Measurements from ENCODE around the gene ARHGAP26.

Gene ARHGAP26

DNA sequence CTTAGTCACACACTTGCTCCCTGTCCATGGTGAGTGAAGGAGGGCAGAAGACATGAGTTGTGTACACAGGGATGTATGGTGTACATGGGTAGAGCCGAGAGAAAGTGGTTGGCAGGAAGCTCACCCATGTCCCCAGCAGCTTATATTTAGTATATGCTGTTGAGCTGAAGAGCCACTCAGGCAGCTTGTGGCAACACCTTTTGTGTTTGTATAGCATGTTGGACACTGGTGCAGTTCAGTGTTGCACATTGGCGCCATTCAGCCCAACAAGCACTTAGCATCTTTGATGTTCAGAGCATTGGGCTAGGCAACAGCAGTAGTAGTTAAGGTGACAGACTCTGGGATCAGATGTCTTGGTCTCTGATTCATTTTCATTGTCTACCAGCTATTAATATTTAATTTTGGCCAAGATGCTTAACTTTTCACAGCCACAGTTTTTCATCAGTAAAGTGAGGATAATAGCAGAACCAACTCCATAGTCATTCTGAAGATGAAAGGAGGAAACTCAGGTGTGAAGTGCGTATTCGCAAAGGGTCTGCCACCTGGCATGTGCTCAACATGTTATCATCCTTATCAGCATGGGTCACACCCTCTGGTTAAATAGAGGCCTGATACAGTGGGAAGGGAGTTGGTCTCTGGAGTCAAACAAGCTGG is 448.5 kb downstream of the ARHGAP26 start:
- DNase-seq, result no peak

DNA sequence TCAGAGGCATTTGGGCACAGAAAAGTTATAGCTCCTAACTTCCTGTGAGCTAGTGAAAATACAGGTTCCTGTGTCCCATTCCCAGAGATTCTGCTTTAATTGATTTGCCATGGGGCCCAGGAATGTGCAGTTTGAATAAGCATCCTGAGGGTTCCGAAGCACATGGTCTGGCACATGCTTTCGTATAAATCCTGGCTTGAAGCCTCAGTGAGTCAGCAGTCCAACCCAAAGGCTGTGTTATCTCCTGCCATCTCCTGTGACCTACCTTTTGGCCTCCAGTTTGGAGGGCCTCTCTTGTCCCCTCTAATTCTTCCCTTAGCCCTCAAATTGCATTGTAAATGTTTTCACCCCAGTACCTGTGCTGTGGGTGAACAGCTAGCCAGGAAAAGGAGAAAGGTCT is 449.5 kb downstream of the ARHGAP26 start:
- DNase-seq, result no peak

- no peak for DNase-seq
These were observed 450.6 kb downstream of the ARHGAP26 start for GRCh38 chr5:143220748-143221251.

DNA sequence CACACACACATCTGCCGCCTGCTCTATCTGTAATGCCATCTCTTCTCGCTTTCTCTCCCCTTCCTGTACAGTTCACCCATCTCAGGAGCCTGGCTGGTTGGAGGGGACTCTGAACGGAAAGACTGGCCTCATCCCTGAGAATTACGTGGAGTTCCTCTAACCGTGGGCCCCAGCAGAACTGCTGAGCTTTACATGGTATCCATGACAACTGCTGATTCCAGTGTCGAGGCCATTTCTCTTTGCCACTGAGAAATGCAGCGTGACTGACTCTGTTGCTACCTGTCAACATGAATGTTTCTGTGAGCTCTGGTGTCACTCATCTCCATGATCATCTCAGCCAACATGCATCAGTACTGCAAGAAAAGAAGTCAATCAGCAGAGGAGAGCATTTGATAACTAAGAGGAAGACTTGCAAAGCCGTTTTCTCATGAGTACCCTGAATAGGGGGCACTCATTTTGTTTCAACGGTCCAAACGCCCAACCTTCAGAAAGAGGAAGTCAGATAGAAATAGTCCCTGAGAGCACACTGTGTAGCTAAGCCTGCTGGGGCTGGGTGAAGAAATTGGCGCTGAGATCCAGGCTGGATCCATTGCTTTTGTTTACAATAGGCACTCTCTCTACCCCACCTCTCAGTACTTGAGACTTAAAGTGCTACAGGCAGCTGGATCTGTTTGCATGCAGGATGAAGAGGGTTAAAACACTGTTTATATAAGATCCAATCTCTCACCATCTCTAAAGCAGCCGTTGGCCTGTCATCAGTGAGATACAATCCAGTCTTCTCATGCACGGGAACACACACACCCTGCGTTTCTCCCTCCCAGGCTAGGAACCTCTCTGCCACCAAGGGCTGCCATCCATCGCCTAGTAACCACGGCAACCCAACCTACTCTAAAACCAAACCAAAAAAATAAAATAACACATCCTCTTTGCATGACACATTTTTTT is 452.4 kb downstream of the ARHGAP26 start:
- DNase-seq, result no peak

DNA sequence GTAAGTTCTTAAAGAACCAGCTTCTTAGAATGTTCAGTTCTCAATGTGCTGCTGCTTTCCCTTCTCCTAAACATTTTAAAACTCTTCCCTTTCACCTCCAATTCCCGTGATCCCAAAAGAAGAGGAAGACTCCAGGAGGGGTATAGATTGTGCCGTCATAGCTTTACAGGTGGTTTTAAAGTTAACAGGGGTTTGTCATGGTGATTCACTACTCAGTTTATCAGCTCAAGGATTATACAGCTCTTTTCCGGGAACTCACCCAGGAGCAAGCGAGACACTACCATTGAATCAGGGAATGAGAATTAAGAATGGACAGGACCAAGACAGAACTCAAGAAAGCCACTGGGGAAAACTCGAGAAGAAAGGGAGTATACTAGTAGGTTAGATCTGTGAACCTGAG is 454.5 kb downstream of the ARHGAP26 start:
- no peak for DNase-seq

- DNase-seq, result no peak
These were observed 455.3 kb downstream of the ARHGAP26 start for GRCh38 chr5:143225511-143225910.

DNA sequence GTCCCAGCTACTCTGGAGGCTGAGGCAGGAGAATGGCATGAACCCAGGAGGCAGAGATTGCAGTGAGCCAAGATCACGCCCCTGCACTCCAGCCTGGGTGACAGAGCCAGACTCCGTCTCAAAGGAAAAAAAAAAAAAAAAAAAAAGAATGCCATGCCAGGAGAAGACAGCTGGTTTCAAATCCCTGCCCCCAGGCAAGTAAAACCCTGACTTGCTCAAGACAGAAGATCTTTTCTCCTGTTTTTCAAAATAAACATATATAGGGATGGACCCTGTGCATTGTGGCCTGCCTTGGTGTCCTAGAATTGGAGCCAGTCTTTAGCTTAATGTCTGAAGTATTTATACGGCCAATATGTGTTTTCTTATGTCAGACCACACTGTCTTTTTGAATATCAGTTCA is 456.2 kb downstream of the ARHGAP26 start:
- no peak for DNase-seq

DNA sequence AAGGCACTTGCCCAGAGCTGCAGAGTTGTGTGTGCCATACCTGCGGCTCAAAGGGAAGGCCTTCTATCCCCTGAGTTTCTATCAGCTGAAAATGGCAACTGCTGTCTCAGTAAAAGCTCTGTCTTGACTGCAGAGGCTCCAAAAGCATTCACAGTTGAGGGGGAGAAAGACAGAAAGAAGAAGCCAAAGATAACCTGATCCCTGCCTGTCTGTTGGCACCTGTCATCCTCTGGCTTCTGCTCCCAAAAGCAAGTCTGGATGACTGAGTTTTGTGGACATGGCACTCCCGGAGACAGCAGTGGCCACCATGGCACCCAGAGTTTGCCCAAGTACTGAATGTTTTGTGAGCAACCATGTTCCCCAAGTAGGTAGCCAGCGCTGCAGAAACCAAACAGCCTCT is 456.7 kb downstream of the ARHGAP26 start:
- DNase-seq, result no peak

GRCh38 chr5:143227301-143227700 is 457.1 kb downstream of the ARHGAP26 start:
- no peak for DNase-seq

DNA sequence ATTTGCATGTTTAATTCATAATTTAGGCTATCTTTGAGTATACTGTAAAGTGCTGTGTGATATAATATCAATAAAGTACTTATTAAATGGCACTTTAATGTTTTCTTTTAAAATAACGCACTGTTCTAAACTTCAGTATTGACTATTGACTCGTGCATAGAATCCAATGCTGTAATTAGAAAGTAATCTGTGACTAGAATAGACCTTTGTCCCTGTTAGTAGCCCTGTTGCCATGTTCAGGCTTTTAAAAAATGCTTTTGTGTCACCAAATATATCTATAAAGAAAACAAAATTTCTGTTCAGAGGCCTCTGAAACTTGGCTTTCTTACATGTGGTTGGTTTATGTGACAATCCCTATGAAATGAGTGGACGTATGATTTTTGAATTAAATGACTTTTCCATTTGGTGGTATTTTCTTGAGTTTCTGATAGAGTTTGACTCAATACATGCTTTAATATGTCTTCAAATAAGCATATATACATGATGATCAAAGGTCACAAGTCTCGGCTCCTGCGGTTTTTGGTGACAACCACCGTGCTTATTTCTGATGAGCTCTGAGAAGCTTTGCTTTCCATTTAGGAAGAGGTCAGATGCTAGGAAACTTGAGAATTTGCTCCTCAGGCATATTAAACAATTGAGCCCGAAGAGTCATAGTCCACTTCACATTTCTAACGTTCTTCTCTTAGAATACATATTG is 458.6 kb downstream of the ARHGAP26 start:
- no peak for DNase-seq

GRCh38 chr5:143229426-143229895 is 459.3 kb downstream of the ARHGAP26 start:
- DNase-seq, result peak; percentile 65

DNA sequence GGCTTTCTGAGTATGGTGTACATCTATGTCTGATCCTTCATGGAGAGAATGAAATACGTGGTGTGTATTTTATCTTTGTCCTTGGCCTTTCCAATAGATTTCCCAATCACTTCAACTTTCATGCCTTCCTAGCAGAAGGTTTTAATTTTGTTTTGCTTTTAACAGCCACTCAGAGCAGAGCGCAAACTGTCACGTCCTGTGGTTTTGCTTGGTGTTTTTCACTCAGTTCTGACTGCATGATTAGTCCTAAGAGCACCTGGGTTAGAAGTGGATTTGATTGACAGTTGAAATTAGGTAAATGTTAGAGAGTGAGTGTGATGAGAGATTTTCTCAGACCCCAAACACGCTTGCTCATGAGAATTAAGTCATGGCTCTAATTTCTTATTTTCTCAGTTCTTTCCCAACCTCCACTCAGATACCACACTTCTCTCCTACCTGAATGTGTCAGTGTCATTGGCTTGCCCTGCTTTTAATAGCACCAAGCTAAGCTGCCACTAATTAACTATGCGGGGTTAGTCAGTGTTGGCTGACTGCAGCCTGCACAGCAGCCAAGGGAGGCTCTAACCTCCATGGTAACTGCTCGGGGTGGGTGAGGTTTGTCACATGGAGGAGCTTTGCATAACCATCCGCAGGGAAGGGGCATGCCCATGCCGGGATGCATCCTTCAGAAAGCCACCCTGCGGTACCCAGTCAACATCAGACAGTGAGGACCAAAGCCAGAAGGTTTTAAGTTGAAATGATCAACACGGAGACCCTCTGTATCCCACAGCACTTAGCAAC is 459.9 kb downstream of the ARHGAP26 start:
- DNase-seq, result peak; percentile 17

- no peak for DNase-seq
These were observed 460.5 kb downstream of the ARHGAP26 start for GRCh38 chr5:143230676-143230996.

DNA sequence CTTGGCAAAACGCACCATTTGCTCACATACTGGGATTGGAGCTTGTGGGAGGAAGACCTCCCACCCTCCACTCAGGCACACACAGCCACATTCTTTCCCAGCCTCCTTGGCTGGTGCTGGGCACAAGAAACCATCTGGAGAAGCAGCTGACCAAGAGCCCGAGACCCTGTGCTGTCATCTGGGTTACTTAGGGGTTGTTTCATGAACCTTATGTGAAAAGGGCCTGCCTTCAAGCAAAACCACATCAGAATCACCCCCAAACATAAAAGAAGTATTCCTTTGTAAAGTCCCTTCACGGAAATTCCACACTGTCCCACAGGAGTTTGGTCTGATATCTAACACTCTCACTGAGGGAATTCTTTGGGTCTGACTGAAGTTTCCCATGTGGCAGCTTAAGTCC is 461.2 kb downstream of the ARHGAP26 start:
- DNase-seq, result no peak

DNA sequence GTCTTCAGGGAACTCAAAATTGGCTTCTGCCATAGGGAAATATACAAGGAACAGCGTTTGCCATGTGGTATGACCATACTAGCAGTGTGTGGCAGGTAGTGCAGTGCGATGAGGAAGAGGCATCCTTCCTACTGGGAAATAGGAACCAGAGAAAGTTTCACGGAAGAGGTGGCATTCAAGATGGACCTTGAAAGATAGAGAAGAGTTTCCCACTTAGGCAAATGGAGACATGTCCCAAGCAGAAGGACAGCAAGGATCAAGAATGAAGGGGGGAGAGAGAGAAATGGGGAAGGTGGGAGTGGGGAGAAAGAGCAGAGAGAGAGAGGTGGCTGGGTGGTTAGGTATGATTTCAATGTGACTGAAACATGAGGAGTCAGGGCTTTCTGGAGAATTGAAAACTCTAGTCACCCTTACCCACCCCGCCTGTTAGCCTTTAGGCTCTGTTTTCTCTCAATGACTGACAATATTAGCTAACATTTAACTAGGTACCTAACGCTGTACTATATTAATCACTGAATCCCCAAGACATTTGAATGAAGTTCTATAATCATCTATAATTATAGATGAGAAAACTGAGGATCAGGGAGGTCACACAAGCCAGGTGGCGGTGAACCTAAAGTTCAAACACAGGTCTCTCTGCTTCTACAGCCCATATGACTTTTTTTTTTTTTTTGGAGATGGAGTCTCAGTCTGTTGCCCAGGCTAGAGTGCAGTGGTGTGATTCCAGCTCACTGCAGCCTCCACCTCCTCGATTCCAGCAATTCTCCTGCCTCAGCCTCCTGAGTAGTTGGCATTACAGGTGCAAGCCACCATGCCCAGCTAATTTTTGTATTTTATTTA is 462.0 kb downstream of the ARHGAP26 start:
- DNase-seq, result no peak

- DNase-seq, result no peak
These were observed 462.9 kb downstream of the ARHGAP26 start for GRCh38 chr5:143233031-143233430.

GRCh38 chr5:143234162-143234842 is 464.1 kb downstream of the ARHGAP26 start:
- no peak for DNase-seq

DNA sequence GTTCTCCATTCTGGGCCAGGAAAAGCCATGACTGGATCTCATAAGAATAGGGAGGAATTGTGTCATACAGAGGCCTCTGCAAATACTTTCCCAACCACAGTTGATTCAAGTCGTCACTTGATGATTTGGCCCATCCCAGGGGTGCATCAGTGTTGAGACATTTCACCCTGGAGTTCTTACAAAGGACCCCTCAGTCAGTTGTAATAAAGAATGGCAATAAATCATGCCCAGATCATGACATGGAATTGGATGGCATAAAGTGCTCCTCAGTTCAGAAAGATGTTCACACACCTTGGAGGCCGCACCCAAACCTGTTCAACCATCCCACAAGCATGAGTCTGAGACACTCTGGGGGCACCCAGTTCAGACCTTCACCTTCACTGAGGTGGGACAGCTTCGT is 465.2 kb downstream of the ARHGAP26 start:
- DNase-seq, result no peak

DNA sequence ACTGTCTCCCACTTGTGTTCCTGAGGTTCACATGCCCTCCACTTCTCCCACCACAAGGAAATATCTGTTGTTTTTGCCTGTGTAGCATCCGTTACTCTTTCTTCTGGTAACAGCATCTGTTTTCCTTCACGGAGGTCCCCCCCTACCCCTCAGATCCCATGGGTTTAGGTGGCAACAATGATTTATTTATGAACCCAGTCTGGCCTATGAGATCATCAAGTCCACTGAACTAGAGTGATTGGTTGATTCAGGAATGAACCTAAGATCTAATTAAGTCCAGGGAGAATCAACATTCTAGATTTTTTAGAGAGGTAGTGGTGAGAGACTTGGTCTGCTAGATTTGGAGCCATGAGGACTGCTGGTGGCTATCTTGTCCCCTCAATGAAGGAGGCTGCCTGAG is 466.5 kb downstream of the ARHGAP26 start:
- no peak for DNase-seq

DNA sequence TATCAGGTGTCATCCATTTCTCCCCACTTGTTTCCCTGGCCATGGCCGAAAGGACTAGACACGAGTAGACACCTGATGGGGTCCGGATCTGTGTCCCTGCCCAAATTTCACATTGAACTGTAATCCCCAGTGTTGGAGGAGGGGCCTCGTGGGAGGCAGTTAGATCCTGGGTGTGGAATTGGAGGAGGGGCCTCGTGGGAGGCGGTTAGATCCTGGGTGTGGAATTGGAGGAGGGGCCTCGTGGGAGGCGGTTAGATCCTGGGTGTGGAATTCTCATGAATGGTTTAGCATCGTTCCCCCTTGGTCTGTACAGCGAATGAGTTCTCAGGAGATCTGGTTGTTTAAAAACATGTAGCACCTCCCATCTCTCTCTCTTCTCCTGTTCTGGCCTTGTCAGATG is 467.5 kb downstream of the ARHGAP26 start:
- no peak for DNase-seq

DNA sequence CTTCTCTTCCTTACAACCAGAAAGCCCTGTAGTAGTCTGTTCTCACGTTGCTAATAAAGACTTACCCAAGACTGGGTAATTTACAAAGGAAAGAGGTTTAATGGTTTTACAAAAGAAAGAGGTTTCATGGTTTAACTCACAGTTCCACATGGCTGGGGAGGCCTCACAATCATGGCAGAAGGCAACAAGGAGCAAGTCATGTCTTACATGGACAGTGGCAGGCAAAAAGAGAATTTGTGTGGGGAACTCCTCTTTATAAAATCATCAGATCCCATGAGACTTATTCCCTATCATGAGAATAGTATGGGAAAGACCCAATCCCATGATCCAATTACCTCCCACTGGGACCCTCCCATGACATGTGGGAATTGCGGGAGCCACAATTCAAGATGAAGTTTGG is 468.4 kb downstream of the ARHGAP26 start:
- DNase-seq, result no peak

All from NCI-H1694 (cell line).